AG04450 (cell line): ENCODE results near the gene TEX2. TPM values are rescaled to one million over a fixed set of nuclear protein-coding genes. Genes with fewer than 3 reads are reported as not detected.

Experiments used
- CTCF ChIA-PET: fragments of 300-600, 350-600 bp; formaldehyde crosslinking; extraction: SDS; loops from one replicate; lab custom pipeline; 2022; ENCODE audit warnings: antibody characterized with exemption, inconsistent platforms; lab: Charles Lee
- POLR2A ChIA-PET: fragments of 350-600 bp; formaldehyde crosslinking; extraction: SDS; loops from one replicate; lab custom pipeline; 2021; ENCODE audit warnings: antibody characterized with exemption, inconsistent platforms; lab: Yijun Ruan, JAX
- DNase-seq: peaks from one replicate; pipeline ENCODE4 v3.0.0-alpha.2; 2011; ENCODE audit warnings: low read depth, low spot score
- H3K27ac ChIP-seq: one replicate; pipeline ENCODE4 v1.5.1; 2012; ENCODE audit warnings: low read depth, low read length, control low read depth
- H3K27me3 ChIP-seq: one replicate; pipeline ENCODE4 v1.6.0; 2012; ENCODE audit warnings: low read length; ENCODE audit not compliant: control insufficient read depth, insufficient read depth
- H3K4me3 ChIP-seq: 2 replicates; pipeline ENCODE4 v1.5.1; 2011; ENCODE audit warnings: mild to moderate bottlenecking, low read depth, low read length, control low read depth
- H3K9me3 ChIP-seq: 2 replicates; pipeline ENCODE4 v1.5.1; 2012; ENCODE audit warnings: low read length; ENCODE audit not compliant: control insufficient read depth, insufficient read depth
- polyA plus RNA-seq: library from polyadenylated mRNA; depleted of rRNA; stranded (reverse); fragments of >200 nt; gene quantifications from 2 replicates; pipeline ENCODE4 v1.2.3, GENCODE V29; 2011
- TF ChIP-seq, protein P1 (sequence below): IDR thresholded peaks from 2 replicates; pipeline ENCODE4 v1.5.1; 2011; ENCODE audit warnings: low read depth, low read length, control low read depth, inconsistent platforms

The TEX2 gene
- polyA plus RNA-seq, 1 experiment, result 27.9 TPM

DNA sequence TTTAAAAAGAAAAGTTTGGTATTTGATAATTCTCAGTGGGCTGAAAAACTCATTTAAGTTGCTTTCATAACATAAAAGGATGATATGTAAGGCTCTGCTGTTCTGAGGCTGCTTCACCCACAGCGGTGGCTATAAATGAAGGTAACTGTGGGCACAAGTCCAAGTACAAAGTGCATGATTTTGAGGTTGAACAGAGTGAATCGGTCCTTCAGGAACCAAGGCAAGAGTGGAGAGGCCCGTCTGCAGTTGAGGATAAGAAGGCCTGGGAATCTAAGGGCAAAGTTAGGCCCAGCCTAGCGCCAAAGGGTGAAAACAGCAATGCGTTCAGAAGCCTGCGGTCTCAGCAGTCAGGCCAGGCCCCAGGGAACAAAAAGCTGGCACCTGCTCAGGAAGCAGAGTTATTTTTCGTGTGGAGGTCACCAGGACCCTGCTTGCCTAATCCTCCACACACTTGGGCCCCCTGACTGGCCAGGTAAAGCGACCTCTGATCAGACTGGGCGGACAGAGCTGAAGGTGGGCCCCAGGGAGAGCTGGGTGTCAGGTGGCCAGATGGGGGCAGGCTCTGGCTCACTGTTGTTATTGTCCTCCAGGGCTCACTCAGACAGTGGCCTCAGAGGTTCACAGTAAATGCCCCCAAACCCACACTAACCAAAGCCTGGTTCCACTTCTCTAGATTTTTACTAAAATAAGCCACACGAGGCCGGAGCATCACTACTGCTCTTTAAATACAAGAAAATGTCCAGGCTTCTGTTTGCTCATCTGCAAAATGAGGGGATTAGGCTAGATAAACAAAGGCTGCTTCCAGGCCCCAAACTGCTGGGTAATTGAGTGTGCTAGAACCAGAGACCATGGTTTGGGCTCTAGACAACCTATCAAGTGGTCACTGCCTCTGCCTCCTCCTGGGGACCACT lies 46.5 kb downstream of the TEX2 start:
- ChIA-PET CTCF (interaction anchor here (0.6 kb wide), 1 partner anchor 63 kb away, joined by 6 read pairs; no protein-coding TSS in a partner anchor), POLR2A (interaction anchor here (1.3 kb wide), 2 partner anchors 24 to 71 kb away, joined by 3 to 5 read pairs; no protein-coding TSS in a partner anchor)
- Histone ChIP-seq H3K27ac (peak overlapping the region; percentile 81), H3K4me3 (no peak overlapping the region), H3K9me3 (no peaks in the 10 kb centered on the region), H3K27me3 (no peaks in the 10 kb centered on the region)
- DNase-seq, result no peak
- TF ChIP-seq, protein P1, sequence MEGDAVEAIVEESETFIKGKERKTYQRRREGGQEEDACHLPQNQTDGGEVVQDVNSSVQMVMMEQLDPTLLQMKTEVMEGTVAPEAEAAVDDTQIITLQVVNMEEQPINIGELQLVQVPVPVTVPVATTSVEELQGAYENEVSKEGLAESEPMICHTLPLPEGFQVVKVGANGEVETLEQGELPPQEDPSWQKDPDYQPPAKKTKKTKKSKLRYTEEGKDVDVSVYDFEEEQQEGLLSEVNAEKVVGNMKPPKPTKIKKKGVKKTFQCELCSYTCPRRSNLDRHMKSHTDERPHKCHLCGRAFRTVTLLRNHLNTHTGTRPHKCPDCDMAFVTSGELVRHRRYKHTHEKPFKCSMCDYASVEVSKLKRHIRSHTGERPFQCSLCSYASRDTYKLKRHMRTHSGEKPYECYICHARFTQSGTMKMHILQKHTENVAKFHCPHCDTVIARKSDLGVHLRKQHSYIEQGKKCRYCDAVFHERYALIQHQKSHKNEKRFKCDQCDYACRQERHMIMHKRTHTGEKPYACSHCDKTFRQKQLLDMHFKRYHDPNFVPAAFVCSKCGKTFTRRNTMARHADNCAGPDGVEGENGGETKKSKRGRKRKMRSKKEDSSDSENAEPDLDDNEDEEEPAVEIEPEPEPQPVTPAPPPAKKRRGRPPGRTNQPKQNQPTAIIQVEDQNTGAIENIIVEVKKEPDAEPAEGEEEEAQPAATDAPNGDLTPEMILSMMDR, result 0 out of 2 replicates have a peak, but pooled peaks have one; percentile 1

DNA sequence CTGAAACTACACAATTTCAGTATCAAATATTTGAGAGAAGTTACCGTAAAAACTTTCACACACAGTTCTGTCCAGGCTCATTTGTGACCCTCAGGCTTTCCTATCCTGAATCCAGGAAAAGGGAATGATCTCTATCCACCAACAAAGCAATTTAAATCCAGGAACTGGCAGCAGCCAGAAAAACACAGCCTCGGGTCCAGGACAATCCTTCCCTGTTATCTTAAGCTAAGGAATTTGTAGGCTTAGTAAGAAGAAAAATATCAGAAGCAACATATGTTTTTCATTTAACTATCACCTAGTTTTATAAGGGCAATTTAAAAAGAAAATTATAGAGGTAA lies 47.1 kb downstream of the TEX2 start:
- Histone ChIP-seq H3K4me3 (no peak overlapping the region), H3K27me3 (no peaks in the 10 kb centered on the region), H3K9me3 (no peaks in the 10 kb centered on the region), H3K27ac (peak overlapping the region; percentile 74)
- DNase-seq, result no peak
- ChIA-PET POLR2A (interaction anchor here (1.3 kb wide), 2 partner anchors 25 to 70 kb away, joined by 3 to 5 read pairs; no protein-coding TSS in a partner anchor), CTCF (interaction anchor here (0.8 kb wide), 1 partner anchor 10 kb away, joined by 3 read pairs; no protein-coding TSS in a partner anchor)
- TF ChIP-seq, protein P1, result no peak

DNA sequence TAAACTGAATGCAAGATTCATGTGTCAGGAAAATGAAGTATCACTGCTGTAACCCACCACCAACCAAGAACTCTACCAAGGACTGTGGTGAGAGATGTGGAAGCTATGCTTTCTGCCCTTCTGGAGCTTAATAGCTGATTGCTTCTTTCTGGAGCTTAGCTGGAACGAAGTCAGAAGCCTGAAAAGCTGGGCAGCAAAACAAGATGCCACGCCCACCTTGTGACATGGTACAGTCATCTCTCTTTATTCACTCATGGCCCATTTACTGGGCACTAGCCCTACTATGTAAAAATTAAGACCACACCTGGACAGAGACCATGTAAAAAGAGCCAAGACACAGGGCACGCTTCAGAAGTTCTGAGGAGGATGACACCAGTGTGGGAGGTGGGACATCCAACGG lies 48.1 kb downstream of the TEX2 start:
- CTCF ChIA-PET, result no interaction called here
- H3K27me3 ChIP-seq, result no peaks in the 10 kb centered on the region
- H3K9me3 ChIP-seq, result no peaks in the 10 kb centered on the region
- H3K27ac ChIP-seq, result no peak overlapping the region
- TF ChIP-seq, protein P1, result no peak
- POLR2A ChIA-PET, result interaction anchor here (1.3 kb wide), 2 partner anchors 26 to 69 kb away, joined by 3 to 5 read pairs; no protein-coding TSS in a partner anchor
- no peak for DNase-seq
- H3K4me3 ChIP-seq, result no peak overlapping the region

DNA sequence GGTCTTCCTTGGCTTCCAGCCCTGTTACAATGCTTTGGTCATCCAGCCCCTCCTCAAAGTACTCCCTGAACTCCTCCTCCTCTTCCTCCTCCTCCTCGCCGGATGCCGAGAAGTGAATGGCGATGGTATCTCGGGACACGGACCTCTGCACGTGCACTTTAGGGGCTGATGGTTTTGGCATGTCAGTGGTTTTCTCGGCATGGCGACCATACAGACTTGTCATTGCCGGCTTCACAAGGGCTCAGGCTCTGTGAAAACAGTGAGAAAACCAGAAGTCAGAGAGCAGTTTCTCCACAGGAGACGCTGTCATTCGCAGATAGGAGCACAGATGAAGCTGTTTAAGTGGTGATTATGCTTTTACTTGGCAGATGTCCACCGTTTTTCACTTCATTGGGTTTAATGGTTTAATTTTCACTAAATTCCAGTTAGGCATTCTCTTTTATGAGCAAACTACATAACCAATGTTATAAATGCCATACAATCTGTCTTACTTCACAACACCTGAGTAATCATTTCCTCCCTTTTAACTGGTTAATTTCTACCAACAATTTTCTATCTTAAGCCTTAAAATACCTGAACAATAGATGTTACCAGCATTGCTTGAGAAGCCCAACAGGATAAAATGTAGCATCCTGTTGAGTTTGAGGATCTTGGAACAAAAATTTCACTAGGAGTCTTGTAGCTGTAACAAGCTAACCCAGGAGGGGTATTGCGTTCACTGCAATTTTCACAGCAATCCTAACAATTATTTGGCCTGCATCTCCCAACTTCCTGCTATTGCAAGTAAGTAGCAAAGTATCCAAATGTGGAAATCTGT lies 48.9 kb downstream of the TEX2 start:
- no peaks in the 10 kb centered on the region for H3K9me3 ChIP-seq
- ChIA-PET CTCF (no interaction called here), POLR2A (interaction anchor here (0.5 kb wide), 1 partner anchor 286 kb away, joined by 3 read pairs; no protein-coding TSS in a partner anchor)
- DNase-seq, result no peak
- TF ChIP-seq, protein P1, result no peak
- no peaks in the 10 kb centered on the region for H3K27me3 ChIP-seq
- H3K27ac ChIP-seq, result no peak overlapping the region
- H3K4me3 ChIP-seq, result no peak overlapping the region
